CD4-positive, alpha-beta T cell (primary cell): ENCODE measurements around the gene NOP56. TPM values are rescaled to one million over a fixed set of nuclear protein-coding genes. Genes with fewer than 3 reads are reported as not detected.

Experiments used
- ATAC-seq: fragments of 200-7000 bp; cut with Tn5 transposase; one replicate; pipeline ENCODE4 v1.10.0; 2022; ENCODE audit warnings: mild to moderate bottlenecking; ENCODE audit not compliant: poor library complexity
- CTCF ChIA-PET: fragments of 350-600 bp; sonication (Branson Sonifier 250); formaldehyde crosslinking; loops from one replicate; lab custom pipeline; 2021; ENCODE audit warnings: antibody characterized with exemption, inconsistent platforms; lab: Charles Lee
- POLR2A ChIA-PET: fragments of 350-600 bp; sonication (Branson Sonifier 250); formaldehyde crosslinking; loops from one replicate; lab custom pipeline; 2021; ENCODE audit warnings: antibody characterized with exemption, inconsistent platforms; lab: Charles Lee
- DNase-seq, 14 experiments: peaks; one replicate each; pipeline ENCODE4 v3.0.0-alpha.2; 2013 to 2020; ENCODE audit warnings: mixed read lengths in 2 of 14
- H3K27ac ChIP-seq, 2 donors: one replicate each; pipeline versions ENCODE4 v1.5.1 to v1.7.0; 2013; ENCODE audit warnings: low read length in 2 of 2, low read depth in 1 of 2, mild to moderate bottlenecking in 1 of 2
- H3K27me3 ChIP-seq, 2 experiments: 1 replicate in 1 of 2; 2 replicates in 1 of 2; pipeline versions ENCODE4 v1.6.1 to v1.7.0; 2013; ENCODE audit warnings: low read length in 2 of 2, control low read depth in 1 of 2, mild to moderate bottlenecking in 1 of 2, moderate library complexity in 1 of 2; ENCODE audit not compliant: insufficient read depth in 2 of 2, control insufficient read depth in 1 of 2
- H3K36me3 ChIP-seq: one replicate; pipeline ENCODE4 v1.6.1; 2013; ENCODE audit warnings: low read length, control low read depth; ENCODE audit not compliant: insufficient read depth
- H3K4me1 ChIP-seq: one replicate; pipeline ENCODE4 v1.6.1; 2013; ENCODE audit warnings: low read length, control low read depth; ENCODE audit not compliant: insufficient read depth
- H3K4me3 ChIP-seq: one replicate; pipeline ENCODE4 v1.5.1; 2013; ENCODE audit warnings: mild to moderate bottlenecking, low read length, moderate library complexity
- H3K9me3 ChIP-seq, 2 experiments: 1 replicate in 1 of 2; 2 replicates in 1 of 2; pipeline versions ENCODE4 v1.6.1 to v1.7.0; 2013; ENCODE audit warnings: low read length in 2 of 2, mild to moderate bottlenecking in 2 of 2, control low read depth in 1 of 2, moderate library complexity in 1 of 2; ENCODE audit not compliant: control insufficient read depth in 1 of 2, insufficient read depth in 1 of 2
- H3K27ac Mint-ChIP-seq: one replicate; pipeline ENCODE4 v1.8.0; 2020; ENCODE audit warnings: mixed read lengths
- H3K27me3 Mint-ChIP-seq: one replicate; pipeline ENCODE4 v1.8.0; 2021; ENCODE audit warnings: mixed read lengths
- H3K36me3 Mint-ChIP-seq: one replicate; pipeline ENCODE4 v1.8.0; 2021; ENCODE audit warnings: low read depth, mixed read lengths
- H3K4me1 Mint-ChIP-seq: one replicate; pipeline ENCODE4 v1.8.0; 2021; ENCODE audit warnings: low read depth, mixed read lengths
- H3K4me3 Mint-ChIP-seq: one replicate; pipeline ENCODE4 v1.8.0; 2020; ENCODE audit warnings: mild to moderate bottlenecking, mixed read lengths
- H3K9me3 Mint-ChIP-seq: one replicate; pipeline ENCODE4 v1.8.0; 2020; ENCODE audit warnings: mixed read lengths
- CTCF ChIP-seq: fragments of 200-600 bp; IDR thresholded peaks from one replicate; pipeline ENCODE4 v1.8.0; 2022; ENCODE audit warnings: antibody characterized with exemption, mild to moderate bottlenecking
- intact Hi-C, 2 experiments: fragments of 100-400 bp; cut with DNase I in 1 of 2; cut with micrococcal nuclease in 1 of 2; formaldehyde crosslinking; loops; one replicate each; pipeline versions ENCODE4 v1.15.1 to v1.9.0; 2023 to 2025; cut with DNase I, micrococcal nuclease
- total RNA-seq, 174 experiments: library from RNA in 2 of 174; stranded (reverse) in 2 of 174; gene quantifications; one replicate each; pipeline ENCODE4 v1.2.3 and lab custom pipeline; 2021 to 2026

NOP56 gene
- total RNA-seq, 2 experiments from 2014 or later: 261 to 262 TPM

GRCh38 chr20:2690718-2691117 lies 38.3 kb downstream of the NOP56 start:
- Mint-ChIP-seq H3K27me3 (peaks cover 47% of the 10 kb centered on the region), H3K27ac (no peak overlapping the region), H3K36me3 (peaks cover 4% of the 10 kb centered on the region), H3K9me3 (no peaks in the 10 kb centered on the region), H3K4me1 (peaks cover 30% of the 10 kb centered on the region), H3K4me3 (peak overlapping the region; percentile 92)
- H3K4me3 ChIP-seq: no peak overlapping the region
- H3K36me3 ChIP-seq: no peaks in the 10 kb centered on the region
- ATAC-seq (no peak), DNase-seq (no peak)
- no peak for TF ChIP-seq CTCF
- peaks cover 31% of the 10 kb centered on the region for H3K4me1 ChIP-seq
- POLR2A ChIA-PET: interaction anchor here (1.1 kb wide), 1 partner anchor 39 kb away, joined by 3 read pairs; no protein-coding TSS in a partner anchor
- peaks cover 21% of the 10 kb centered on the region in 2 experiments for H3K27me3 ChIP-seq
- peaks cover 0 to 11% of the 10 kb centered on the region in 2 experiments for H3K9me3 ChIP-seq
- CTCF ChIA-PET: no interaction called here
- intact Hi-C loops: no loop called here
- H3K27ac ChIP-seq: no peak overlapping the region

GRCh38 chr20:2691127-2691526 lies 38.7 kb downstream of the NOP56 start:
- Mint-ChIP-seq H3K9me3 (no peaks in the 10 kb centered on the region), H3K4me3 (peak overlapping the region; percentile 92), H3K27ac (peak overlapping the region; percentile 48), H3K36me3 (peaks cover 4% of the 10 kb centered on the region), H3K4me1 (peaks cover 30% of the 10 kb centered on the region), H3K27me3 (peaks cover 50% of the 10 kb centered on the region)
- CTCF ChIA-PET: interaction anchor here (1.3 kb wide), 1 partner anchor 161 kb away, joined by 3 read pairs; no protein-coding TSS in a partner anchor
- H3K27me3 ChIP-seq: peaks cover 24 to 26% of the 10 kb centered on the region in 2 experiments
- H3K9me3 ChIP-seq: peaks cover 0 to 11% of the 10 kb centered on the region in 2 experiments
- H3K36me3 ChIP-seq: no peaks in the 10 kb centered on the region
- intact Hi-C loops: no loop called here
- H3K27ac ChIP-seq: no peak overlapping the region
- ATAC-seq: no peak
- no peak overlapping the region for H3K4me3 ChIP-seq
- H3K4me1 ChIP-seq: peaks cover 31% of the 10 kb centered on the region
- no peak for DNase-seq
- no peak for TF ChIP-seq CTCF
- POLR2A ChIA-PET: interaction anchor here (3.6 kb wide), 1 partner anchor 50 kb away, joined by 29 read pairs; no protein-coding TSS in a partner anchor

- Histone ChIP-seq H3K36me3 (no peaks in the 10 kb centered on the region), H3K4me1 (peaks cover 31% of the 10 kb centered on the region), H3K9me3 (peaks cover 0 to 11% of the 10 kb centered on the region in 2 experiments), H3K27me3 (peaks cover 26 to 29% of the 10 kb centered on the region in 2 experiments), H3K4me3 (peak overlapping the region; percentile 38), H3K27ac (no peak overlapping the region)
- Mint-ChIP-seq H3K9me3 (no peaks in the 10 kb centered on the region), H3K4me3 (peak overlapping the region; percentile 92), H3K36me3 (peaks cover 4% of the 10 kb centered on the region), H3K27me3 (peaks cover 54% of the 10 kb centered on the region), H3K27ac (peak overlapping the region; percentile 48), H3K4me1 (peaks cover 30% of the 10 kb centered on the region)
- ATAC-seq: no peak
- ChIA-PET CTCF (interaction anchor here (1.3 kb wide), 1 partner anchor 160 kb away, joined by 3 read pairs; no protein-coding TSS in a partner anchor), POLR2A (interaction anchor here (1.8 to 3.6 kb wide), 3 partner anchors 38 to 50 kb away, joined by 6 to 29 read pairs (median 9); no protein-coding TSS in a partner anchor)
- DNase-seq: no peak
- intact Hi-C loops: no loop called here
- no peak for TF ChIP-seq CTCF
These were observed 39.2 kb downstream of the NOP56 start for GRCh38 chr20:2691663-2692035.
